Measurements from ENCODE around the gene TYMS. TPM values are rescaled to one million over a fixed set of nuclear protein-coding genes. Genes with fewer than 3 reads are reported as not detected.

TYMS gene
- total RNA-seq, 1 donor from 2014 or later, result 6.4 TPM

GRCh38 chr18:715626-716025, 58.2 kb downstream of the TYMS start:
- H3K4me1 ChIP-seq, result peaks cover 9% of the 10 kb centered on the region
- TF ChIP-seq CTCF (IDR thresholded peaks at IDR 0.05), result no peak
- no peaks in the 10 kb centered on the region for H3K9me3 ChIP-seq
- H3K36me3 ChIP-seq, result no peaks in the 10 kb centered on the region
- H3K4me3 ChIP-seq, result no peak overlapping the region
- no peak overlapping the region for H3K27ac ChIP-seq
- DNase-seq (no peak), ATAC-seq (no peak)
- H3K27me3 ChIP-seq (ENCODE audit: low read depth), result no peaks in the 10 kb centered on the region
- intact Hi-C loops (cut with DNase I), result no loop called here

DNA sequence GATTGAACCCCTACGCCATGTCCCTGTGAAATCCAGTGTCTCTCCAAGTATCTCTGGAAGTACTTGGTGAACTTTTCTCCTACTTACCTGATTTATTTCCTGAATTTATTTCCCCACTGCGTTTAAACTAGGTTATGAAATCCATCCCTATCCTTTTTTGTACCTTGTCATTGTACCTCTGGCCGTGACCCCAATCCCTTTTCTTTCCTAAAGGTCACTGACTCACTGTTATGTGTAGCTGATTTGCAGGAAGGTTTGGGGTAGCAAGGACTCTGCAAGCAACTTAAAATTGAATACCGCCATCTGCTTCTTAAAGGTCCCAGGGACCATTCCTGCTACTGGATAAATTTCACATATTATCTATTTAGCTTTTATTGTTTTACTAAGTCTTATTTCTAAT, 59.5 kb downstream of the TYMS start:
- Histone ChIP-seq H3K27ac (no peak overlapping the region), H3K36me3 (no peaks in the 10 kb centered on the region), H3K4me3 (no peak overlapping the region), H3K4me1 (no peaks in the 10 kb centered on the region), H3K9me3 (no peaks in the 10 kb centered on the region), H3K27me3 (ENCODE audit: low read depth) (no peaks in the 10 kb centered on the region)
- DNase-seq, result no peak
- ATAC-seq, result no peak
- intact Hi-C loops (cut with DNase I), result no loop called here
- no peak for TF ChIP-seq CTCF (IDR thresholded peaks at IDR 0.05)

Other genes starting within 250 kb of the TYMS start
- 79.2 TPM for gene COLEC12, start 157.0 kb upstream of the TYMS start, total RNA-seq
- gene CETN1, start 77.3 kb upstream of the TYMS start, total RNA-seq, result not detected
- 2.0 TPM for gene CLUL1, start 60.7 kb upstream of the TYMS start, total RNA-seq
- 82.2 TPM for gene ENOSF1, start 55.0 kb downstream of the TYMS start, total RNA-seq
- gene YES1, start 154.6 kb downstream of the TYMS start, total RNA-seq, result 42.0 TPM
- 0.32 TPM for gene ADCYAP1, start 247.2 kb downstream of the TYMS start, total RNA-seq